MM.1S (cell line): ENCODE data around the gene NPR3.

ENCODE experiments used
- CTCF ChIP-seq: fragments of 300-600 bp; sonication (generic); IDR thresholded peaks from 2 replicates; pipeline ENCODE4 v1.5.1; 2016; ENCODE audit warnings: antibody characterized with exemption, low read length, mixed read lengths
- EZH2 ChIP-seq: fragments of 300-600 bp; sonication (generic); optimal IDR thresholded peaks from 2 replicates; pipeline ENCODE3; 2017; ENCODE audit warnings: low read depth, mild to moderate bottlenecking, antibody characterized with exemption, low read length, mixed read lengths

- no peak for TF ChIP-seq CTCF
- TF ChIP-seq EZH2, result no peak
These were observed 123.1 kb downstream of the NPR3 start for GRCh38 chr5:32834251-32834650.
